ENCODE measurements around the gene PLEKHG2. TPM values are rescaled to one million over a fixed set of nuclear protein-coding genes. Genes with fewer than 3 reads are reported as not detected.

The PLEKHG2 gene
- total and polyA plus RNA-seq, 4 donors: 2.1 to 4.5 (median 3.0) TPM

DNA sequence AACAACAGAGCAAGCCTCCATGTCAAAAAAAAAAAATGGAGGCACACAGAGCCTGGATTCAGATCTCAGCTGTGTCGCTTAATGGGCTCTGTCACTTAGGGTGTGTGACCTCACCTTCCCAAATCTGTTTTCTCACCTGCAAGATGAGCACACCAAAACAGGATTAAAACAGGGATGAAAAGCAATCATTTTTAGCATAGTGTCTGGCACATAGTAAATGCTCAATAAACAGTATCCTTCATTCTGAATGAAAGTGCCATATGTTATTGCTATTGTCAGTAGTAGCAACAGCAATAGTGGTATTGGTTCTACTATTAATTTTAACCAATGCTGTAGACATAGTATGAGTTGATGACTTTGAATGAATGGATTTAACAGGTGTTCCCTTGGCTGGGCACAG is 46.9 kb upstream of the PLEKHG2 start:
- no peak for DNase-seq (ENCODE audit: low spot score)
- H3K27ac ChIP-seq (ENCODE audit: low read depth in 1 of 2, low read length in 2 of 2): no peak overlapping the region
- TF ChIP-seq GABPA (IDR thresholded peaks at IDR 0.05 in 1 of 2, conservative IDR thresholded peaks at IDR 0.05 in 1 of 2) (no peak), FOXA2 (IDR thresholded peaks at IDR 0.05) (no peak), RXRA (IDR thresholded peaks at IDR 0.05) (no peak), YY1 (IDR thresholded peaks at IDR 0.05) (no peak), HNF4G (IDR thresholded peaks at IDR 0.05) (no peak)
- TF ChIP-seq, protein P1, sequence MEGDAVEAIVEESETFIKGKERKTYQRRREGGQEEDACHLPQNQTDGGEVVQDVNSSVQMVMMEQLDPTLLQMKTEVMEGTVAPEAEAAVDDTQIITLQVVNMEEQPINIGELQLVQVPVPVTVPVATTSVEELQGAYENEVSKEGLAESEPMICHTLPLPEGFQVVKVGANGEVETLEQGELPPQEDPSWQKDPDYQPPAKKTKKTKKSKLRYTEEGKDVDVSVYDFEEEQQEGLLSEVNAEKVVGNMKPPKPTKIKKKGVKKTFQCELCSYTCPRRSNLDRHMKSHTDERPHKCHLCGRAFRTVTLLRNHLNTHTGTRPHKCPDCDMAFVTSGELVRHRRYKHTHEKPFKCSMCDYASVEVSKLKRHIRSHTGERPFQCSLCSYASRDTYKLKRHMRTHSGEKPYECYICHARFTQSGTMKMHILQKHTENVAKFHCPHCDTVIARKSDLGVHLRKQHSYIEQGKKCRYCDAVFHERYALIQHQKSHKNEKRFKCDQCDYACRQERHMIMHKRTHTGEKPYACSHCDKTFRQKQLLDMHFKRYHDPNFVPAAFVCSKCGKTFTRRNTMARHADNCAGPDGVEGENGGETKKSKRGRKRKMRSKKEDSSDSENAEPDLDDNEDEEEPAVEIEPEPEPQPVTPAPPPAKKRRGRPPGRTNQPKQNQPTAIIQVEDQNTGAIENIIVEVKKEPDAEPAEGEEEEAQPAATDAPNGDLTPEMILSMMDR (IDR thresholded peaks at IDR 0.05; ENCODE audit: low read depth, low read length, missing input control): no peak
- TF ChIP-seq, protein P2, sequence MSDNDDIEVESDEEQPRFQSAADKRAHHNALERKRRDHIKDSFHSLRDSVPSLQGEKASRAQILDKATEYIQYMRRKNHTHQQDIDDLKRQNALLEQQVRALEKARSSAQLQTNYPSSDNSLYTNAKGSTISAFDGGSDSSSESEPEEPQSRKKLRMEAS (IDR thresholded peaks at IDR 0.05): no peak
- TF ChIP-seq, protein P3, sequence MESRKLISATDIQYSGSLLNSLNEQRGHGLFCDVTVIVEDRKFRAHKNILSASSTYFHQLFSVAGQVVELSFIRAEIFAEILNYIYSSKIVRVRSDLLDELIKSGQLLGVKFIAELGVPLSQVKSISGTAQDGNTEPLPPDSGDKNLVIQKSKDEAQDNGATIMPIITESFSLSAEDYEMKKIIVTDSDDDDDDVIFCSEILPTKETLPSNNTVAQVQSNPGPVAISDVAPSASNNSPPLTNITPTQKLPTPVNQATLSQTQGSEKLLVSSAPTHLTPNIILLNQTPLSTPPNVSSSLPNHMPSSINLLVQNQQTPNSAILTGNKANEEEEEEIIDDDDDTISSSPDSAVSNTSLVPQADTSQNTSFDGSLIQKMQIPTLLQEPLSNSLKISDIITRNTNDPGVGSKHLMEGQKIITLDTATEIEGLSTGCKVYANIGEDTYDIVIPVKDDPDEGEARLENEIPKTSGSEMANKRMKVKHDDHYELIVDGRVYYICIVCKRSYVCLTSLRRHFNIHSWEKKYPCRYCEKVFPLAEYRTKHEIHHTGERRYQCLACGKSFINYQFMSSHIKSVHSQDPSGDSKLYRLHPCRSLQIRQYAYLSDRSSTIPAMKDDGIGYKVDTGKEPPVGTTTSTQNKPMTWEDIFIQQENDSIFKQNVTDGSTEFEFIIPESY (IDR thresholded peaks at IDR 0.05): no peak
- H3K36me3 ChIP-seq (ENCODE audit: control insufficient read depth in 4 of 4, insufficient read depth in 3 of 4, low read depth in 1 of 4, low read length in 3 of 4): peaks cover 2 to 29% (median 14%) of the 10 kb centered on the region in 4 donors
- no peak overlapping the region for H3K9ac ChIP-seq (ENCODE audit: low read depth in 1 of 2, low read length in 2 of 2)
- 96% methylated on average over 1 of the region's 1 CpG for WGBS
- no peaks in the 10 kb centered on the region for H3K9me3 ChIP-seq (ENCODE audit: control insufficient read depth in 4 of 4, low read length in 3 of 4)
- H3K27me3 ChIP-seq (ENCODE audit: control insufficient read depth in 4 of 4, insufficient read depth in 4 of 4, low read length in 3 of 4): no peaks in the 10 kb centered on the region
- no peak overlapping the region for H3K4me3 ChIP-seq (ENCODE audit: low read depth in 1 of 3, low read length in 3 of 3)
- H3K4me1 ChIP-seq (ENCODE audit: control insufficient read depth in 4 of 4, insufficient read depth in 4 of 4, low read length in 3 of 4): peaks cover 7 to 19% (median 14%) of the 10 kb centered on the region in 4 donors

DNA sequence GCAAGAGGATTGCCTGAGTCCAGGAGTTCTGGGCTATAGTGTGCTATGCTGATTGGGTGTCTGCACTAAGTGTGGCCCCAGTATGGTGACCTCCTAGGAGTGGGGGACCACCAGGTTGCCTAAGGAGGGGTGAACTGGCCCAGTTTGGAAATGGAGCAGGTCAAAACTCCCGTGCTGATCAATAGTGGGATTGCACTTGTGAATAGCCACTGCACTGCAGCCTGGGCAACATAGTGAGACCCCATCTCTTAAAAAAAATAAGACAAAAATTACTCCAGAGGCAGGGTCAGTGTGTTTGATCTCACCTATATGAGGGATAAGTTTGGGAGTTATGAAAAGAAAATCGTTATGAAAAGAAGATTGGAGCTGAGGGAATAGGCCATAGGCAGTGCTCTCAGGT is 43.3 kb upstream of the PLEKHG2 start:
- 93% methylated on average over 2 of the region's 2 CpGs for WGBS
- TF ChIP-seq, protein P3 (IDR thresholded peaks at IDR 0.05): no peak
- no peak for TF ChIP-seq EGR1 (IDR thresholded peaks at IDR 0.05; ENCODE audit: low read depth in 2 of 2)
- no peak for TF ChIP-seq FOXA1 (IDR thresholded peaks at IDR 0.05)
- TF ChIP-seq RXRA (IDR thresholded peaks at IDR 0.05): no peak
- no peak for TF ChIP-seq NR2F2 (IDR thresholded peaks at IDR 0.05)
- TF ChIP-seq, protein P4, sequence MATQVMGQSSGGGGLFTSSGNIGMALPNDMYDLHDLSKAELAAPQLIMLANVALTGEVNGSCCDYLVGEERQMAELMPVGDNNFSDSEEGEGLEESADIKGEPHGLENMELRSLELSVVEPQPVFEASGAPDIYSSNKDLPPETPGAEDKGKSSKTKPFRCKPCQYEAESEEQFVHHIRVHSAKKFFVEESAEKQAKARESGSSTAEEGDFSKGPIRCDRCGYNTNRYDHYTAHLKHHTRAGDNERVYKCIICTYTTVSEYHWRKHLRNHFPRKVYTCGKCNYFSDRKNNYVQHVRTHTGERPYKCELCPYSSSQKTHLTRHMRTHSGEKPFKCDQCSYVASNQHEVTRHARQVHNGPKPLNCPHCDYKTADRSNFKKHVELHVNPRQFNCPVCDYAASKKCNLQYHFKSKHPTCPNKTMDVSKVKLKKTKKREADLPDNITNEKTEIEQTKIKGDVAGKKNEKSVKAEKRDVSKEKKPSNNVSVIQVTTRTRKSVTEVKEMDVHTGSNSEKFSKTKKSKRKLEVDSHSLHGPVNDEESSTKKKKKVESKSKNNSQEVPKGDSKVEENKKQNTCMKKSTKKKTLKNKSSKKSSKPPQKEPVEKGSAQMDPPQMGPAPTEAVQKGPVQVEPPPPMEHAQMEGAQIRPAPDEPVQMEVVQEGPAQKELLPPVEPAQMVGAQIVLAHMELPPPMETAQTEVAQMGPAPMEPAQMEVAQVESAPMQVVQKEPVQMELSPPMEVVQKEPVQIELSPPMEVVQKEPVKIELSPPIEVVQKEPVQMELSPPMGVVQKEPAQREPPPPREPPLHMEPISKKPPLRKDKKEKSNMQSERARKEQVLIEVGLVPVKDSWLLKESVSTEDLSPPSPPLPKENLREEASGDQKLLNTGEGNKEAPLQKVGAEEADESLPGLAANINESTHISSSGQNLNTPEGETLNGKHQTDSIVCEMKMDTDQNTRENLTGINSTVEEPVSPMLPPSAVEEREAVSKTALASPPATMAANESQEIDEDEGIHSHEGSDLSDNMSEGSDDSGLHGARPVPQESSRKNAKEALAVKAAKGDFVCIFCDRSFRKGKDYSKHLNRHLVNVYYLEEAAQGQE (IDR thresholded peaks at IDR 0.05): no peak
- TF ChIP-seq, protein P2 (IDR thresholded peaks at IDR 0.05): no peak
- TF ChIP-seq GABPA (IDR thresholded peaks at IDR 0.05 in 1 of 2, conservative IDR thresholded peaks at IDR 0.05 in 1 of 2): no peak
- no peak for TF ChIP-seq SP1 (IDR thresholded peaks at IDR 0.05)
- no peak for TF ChIP-seq FOXA2 (IDR thresholded peaks at IDR 0.05)
- TF ChIP-seq RAD21 (IDR thresholded peaks at IDR 0.05): no peak
- no peak for TF ChIP-seq YY1 (IDR thresholded peaks at IDR 0.05)
- Histone ChIP-seq H3K27ac (ENCODE audit: low read depth in 1 of 2, low read length in 2 of 2) (no peak overlapping the region), H3K9ac (ENCODE audit: low read depth in 1 of 2, low read length in 2 of 2) (no peak overlapping the region), H3K36me3 (ENCODE audit: control insufficient read depth in 4 of 4, insufficient read depth in 3 of 4, low read depth in 1 of 4, low read length in 3 of 4) (peaks cover 2 to 36% (median 17%) of the 10 kb centered on the region in 4 donors), H3K9me3 (ENCODE audit: control insufficient read depth in 4 of 4, low read length in 3 of 4) (no peaks in the 10 kb centered on the region), H3K4me1 (ENCODE audit: control insufficient read depth in 4 of 4, insufficient read depth in 4 of 4, low read length in 3 of 4) (peaks cover 3 to 22% (median 19%) of the 10 kb centered on the region in 4 donors), H3K27me3 (ENCODE audit: control insufficient read depth in 4 of 4, insufficient read depth in 4 of 4, low read length in 3 of 4) (no peaks in the 10 kb centered on the region), H3K4me3 (ENCODE audit: low read depth in 1 of 3, low read length in 3 of 3) (no peak overlapping the region)
- no peak for DNase-seq (ENCODE audit: low spot score)
